ENCODE data around the gene NHLRC2. TPM values are rescaled to one million over a fixed set of nuclear protein-coding genes. Genes with fewer than 3 reads are reported as not detected.

Gene NHLRC2
- total RNA-seq, 2 donors from 2014 or later: 30.2 to 47.5 TPM

DNA sequence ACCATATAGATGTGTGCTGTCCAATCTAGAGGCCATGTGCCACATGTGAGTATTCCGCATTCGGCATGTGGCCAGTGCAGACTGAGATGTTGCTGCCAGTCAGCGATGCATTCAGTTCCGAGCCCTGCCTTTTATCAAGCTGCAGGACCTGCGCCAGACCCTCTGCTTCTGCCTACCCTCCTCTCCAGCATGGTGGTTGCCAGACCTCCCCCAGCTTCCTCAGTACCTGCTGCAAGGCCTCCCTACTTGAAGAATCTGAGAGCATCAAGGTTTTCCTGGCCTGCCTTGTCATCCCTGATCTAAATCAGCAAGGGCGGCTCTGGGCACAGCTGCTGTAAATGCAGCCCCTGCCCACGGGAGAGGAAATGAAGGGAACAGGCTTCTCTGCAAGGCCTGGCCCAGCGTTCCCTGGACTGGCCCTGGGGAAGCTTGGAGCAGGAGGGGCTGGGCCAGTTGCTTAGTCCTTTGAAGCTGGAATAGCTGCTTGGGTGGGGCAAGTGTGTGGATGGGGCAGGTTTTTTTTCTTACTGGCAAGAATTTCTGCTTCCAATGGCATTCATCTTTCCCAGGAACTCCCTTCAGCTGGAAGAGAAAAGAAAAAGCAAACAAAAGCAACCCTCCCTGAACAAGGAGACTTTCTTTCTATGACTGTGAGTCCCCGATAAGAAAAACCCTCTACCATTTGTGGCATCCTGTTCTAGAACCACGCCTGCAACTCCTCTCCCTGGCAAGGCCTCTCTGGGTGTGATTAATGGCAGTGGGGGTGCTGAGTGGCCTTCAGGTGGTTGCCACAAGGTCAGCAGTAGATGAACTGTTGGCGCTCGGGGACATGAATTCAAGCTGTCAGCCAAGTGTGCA, 93.0 kb downstream of the NHLRC2 start:
- ATAC-seq (no peak), DNase-seq (ENCODE audit: low spot score) (no peak)
- peaks cover 4 to 7% of the 10 kb centered on the region in 2 donors for H3K4me1 Mint-ChIP-seq (ENCODE audit: low read depth in 2 of 2)
- no peak overlapping the region for H3K27ac Mint-ChIP-seq
- peaks cover 0 to 4% of the 10 kb centered on the region in 2 donors for H3K27me3 Mint-ChIP-seq
- no peak overlapping the region for H3K4me3 Mint-ChIP-seq
- H3K9me3 Mint-ChIP-seq: no peaks in the 10 kb centered on the region
- H3K36me3 Mint-ChIP-seq: no peaks in the 10 kb centered on the region

DNA sequence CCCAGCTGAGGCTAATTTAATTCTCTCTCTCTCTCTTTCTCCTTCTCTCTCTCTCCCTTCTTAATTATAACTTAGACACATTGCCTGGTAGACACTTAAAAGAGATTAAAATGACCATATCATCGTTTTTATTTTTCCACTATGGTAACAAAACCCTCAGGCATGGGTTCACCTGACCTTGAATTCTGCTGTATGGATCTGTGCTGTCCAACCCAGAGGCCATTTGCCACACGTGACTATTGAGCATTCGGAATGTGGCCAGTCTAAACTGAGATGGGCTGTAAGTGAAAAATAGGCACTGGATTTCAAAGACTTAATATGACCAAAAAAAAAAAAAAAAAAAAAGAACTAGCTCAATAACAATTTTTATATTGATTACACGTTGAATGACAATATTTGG, 93.6 kb downstream of the NHLRC2 start:
- peaks cover 0 to 4% of the 10 kb centered on the region in 2 donors for H3K27me3 Mint-ChIP-seq
- peaks cover 4 to 7% of the 10 kb centered on the region in 2 donors for H3K4me1 Mint-ChIP-seq (ENCODE audit: low read depth in 2 of 2)
- no peak overlapping the region for H3K4me3 Mint-ChIP-seq
- H3K27ac Mint-ChIP-seq: no peak overlapping the region
- H3K9me3 Mint-ChIP-seq: no peaks in the 10 kb centered on the region
- no peak for DNase-seq (ENCODE audit: low spot score)
- no peak for ATAC-seq
- no peaks in the 10 kb centered on the region for H3K36me3 Mint-ChIP-seq

DNA sequence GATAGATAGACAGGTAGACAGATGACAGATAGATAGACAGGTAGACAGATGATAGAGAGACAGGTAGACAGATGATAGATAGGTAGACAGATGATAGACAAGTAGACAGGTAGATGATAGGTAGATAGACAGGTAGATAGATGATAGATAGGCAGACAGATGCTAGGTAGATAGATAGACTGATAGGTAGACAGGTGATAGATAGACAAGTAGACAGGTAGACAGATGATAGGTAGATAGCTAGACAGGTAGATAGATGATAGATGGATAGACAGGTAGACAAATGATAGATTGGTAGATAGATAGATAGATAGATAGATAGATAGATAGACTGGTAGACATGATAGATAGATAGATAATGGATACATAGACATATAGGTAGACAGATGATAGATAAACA, 95.8 kb downstream of the NHLRC2 start:
- peaks cover 0 to 4% of the 10 kb centered on the region in 2 donors for H3K27me3 Mint-ChIP-seq

DNA sequence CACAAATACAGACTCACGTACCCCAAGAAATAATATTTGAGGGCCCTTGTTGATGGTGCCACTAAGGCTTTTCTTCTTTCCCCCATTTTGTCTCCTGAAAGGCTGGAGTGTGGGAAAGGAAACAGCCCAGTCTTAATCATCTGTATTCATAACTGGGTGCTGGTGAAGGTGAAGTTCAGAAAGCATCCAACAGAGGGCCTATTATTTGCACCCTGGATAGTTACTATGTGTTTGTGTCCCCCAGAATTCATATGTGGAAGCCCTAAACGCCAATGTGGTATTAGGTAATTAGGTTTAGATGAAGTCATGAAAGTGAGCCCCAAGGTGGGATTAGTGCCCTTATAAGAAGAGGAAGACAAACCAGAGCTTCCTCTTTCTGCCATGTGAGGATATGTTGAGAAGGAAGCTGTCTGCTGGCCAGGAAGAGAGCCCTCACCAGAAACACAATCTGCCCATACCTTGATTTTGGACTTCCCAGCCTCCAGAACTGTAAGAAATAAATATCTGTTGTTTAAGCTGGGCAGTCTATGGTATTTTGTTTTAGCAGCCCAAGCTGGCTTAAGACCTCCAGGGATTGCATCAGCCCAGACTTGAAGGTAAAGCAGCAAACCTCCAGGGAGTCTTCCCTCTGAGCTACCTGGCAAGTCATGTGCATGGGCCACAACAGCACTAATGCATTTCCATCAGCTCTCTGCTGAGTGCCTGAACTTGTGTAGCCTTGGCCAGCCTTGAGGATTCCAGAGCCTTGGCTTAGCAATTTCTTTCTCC, 99.2 kb downstream of the NHLRC2 start:
- Mint-ChIP-seq H3K27me3 (peaks cover 0 to 4% of the 10 kb centered on the region in 2 donors), H3K9me3 (no peaks in the 10 kb centered on the region), H3K27ac (no peak overlapping the region), H3K4me3 (no peak overlapping the region), H3K4me1 (ENCODE audit: low read depth in 2 of 2) (peaks cover 1 to 3% of the 10 kb centered on the region in 2 donors), H3K36me3 (no peaks in the 10 kb centered on the region)
- DNase-seq (ENCODE audit: low spot score) (no peak), ATAC-seq (no peak)

More for the DNA sequence above, 95.8 kb downstream of the NHLRC2 start:
- DNase-seq (ENCODE audit: low spot score): no peak
- Mint-ChIP-seq H3K4me1 (ENCODE audit: low read depth in 2 of 2) (peaks cover 4 to 7% of the 10 kb centered on the region in 2 donors), H3K36me3 (no peaks in the 10 kb centered on the region), H3K27ac (no peak overlapping the region), H3K4me3 (no peak overlapping the region), H3K9me3 (no peaks in the 10 kb centered on the region)
- ATAC-seq: no peak

DNA sequence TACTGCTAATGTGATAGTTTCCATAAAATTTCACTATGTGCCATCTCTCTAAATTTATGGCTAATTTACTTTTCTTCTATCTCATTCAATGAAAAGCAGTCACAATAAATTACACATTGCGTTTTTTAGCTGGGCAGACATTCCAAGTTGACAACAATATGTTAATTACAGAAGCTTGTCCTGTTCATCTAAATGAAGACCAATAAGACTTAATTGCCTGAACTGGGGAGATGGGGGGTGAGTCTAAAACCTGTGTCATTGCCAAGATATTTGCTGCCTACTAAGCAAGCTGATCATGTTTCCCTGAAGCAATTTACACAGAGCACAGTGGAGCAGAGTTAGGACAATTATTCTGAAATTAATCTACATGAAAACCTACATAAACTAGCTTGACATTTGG, 99.9 kb downstream of the NHLRC2 start:
- Mint-ChIP-seq H3K9me3 (no peaks in the 10 kb centered on the region), H3K4me3 (no peak overlapping the region), H3K27ac (peak overlapping the region in 1 of 2 donors; percentile 7), H3K4me1 (ENCODE audit: low read depth in 2 of 2) (peaks cover 5 to 6% of the 10 kb centered on the region in 2 donors), H3K36me3 (no peaks in the 10 kb centered on the region), H3K27me3 (peaks cover 0 to 4% of the 10 kb centered on the region in 2 donors)
- DNase-seq (ENCODE audit: low spot score) (no peak), ATAC-seq (no peak)

DNA sequence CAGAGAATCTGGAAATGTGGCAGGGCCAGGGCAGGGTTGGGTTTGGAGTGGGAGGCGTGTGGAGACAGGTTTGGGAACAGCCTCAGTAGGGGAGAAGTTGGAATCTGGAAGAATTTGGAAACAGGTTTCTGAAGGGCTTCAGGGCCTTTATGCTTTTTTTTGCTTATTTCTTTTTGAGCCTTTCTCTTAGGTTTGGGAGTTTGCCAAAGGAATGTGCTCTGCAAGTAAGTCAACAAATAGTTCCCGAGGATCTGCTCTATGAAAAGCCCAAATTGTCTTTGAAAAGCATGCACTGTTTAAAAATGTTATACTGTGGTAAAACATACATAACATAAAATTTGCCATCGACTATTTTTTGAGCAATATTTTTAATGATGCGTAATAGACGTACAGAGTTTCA, 102.6 kb downstream of the NHLRC2 start:
- DNase-seq (ENCODE audit: low spot score) (no peak), ATAC-seq (no peak)
- H3K4me1 Mint-ChIP-seq (ENCODE audit: low read depth in 2 of 2): peaks cover 23 to 25% of the 10 kb centered on the region in 2 donors
- H3K9me3 Mint-ChIP-seq: no peaks in the 10 kb centered on the region
- H3K27ac Mint-ChIP-seq: no peak overlapping the region
- no peaks in the 10 kb centered on the region for H3K36me3 Mint-ChIP-seq
- H3K27me3 Mint-ChIP-seq: no peaks in the 10 kb centered on the region
- H3K4me3 Mint-ChIP-seq: no peak overlapping the region

DNA sequence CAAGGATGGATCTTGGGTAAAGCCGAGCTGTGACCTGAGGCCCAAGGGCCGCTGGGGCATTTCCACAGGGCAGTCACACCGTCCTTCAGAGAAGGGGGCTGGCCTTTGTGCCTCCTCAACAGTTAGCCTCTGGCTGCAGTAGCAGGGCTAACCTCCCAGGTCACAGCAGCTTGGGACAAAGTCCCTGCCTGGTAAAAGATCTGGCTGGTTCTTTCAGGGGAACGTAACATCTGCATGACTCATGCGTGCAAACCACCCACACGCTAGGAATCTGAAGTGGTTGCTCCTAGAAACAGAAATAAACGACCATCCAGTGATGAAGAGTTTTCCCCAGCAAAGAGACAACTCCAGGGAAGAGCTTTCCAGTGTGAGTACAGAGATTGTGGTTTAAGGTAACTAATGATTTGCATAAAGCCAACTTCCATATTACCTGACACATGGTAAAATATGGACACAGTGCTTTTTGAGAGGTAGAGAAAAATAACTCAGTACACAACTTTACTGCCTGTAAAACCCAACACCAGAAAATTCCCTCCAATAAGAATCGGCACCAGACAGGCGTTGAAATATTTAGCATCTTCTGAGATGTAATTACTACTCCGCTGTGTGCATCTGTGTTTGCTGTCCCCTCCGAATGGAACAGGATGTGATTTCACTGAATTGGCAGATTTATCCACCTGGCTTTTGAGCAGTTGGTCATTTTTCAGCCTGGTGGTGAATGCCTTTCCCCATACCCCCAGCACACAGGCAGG, 104.3 kb downstream of the NHLRC2 start:
- DNase-seq (ENCODE audit: low spot score): no peak
- Mint-ChIP-seq H3K36me3 (no peaks in the 10 kb centered on the region), H3K9me3 (no peaks in the 10 kb centered on the region), H3K27me3 (peaks cover 0 to 3% of the 10 kb centered on the region in 2 donors), H3K4me3 (no peak overlapping the region), H3K4me1 (ENCODE audit: low read depth in 2 of 2) (peaks cover 25 to 28% of the 10 kb centered on the region in 2 donors), H3K27ac (no peak overlapping the region)
- no peak for ATAC-seq

DNA sequence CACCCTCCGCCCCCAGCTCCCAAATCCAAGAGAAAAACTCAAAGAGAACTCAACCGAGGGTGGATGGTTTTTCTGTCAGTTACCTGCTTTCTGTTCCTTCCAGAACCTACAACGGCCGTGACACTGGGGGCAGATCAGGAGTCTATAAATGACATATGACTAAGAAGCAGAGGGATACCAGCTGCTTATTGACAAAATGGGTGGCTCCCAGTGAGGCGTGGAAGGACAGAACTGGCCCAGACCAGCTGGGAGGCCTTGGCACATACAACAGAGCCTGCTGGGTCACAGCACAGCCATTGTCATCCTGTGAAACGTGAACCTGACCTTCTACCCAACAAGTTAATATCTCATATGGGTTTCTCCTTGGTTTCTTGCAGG, 104.9 kb downstream of the NHLRC2 start:
- Mint-ChIP-seq H3K36me3 (no peaks in the 10 kb centered on the region), H3K27ac (no peak overlapping the region), H3K27me3 (peaks cover 0 to 3% of the 10 kb centered on the region in 2 donors), H3K4me1 (ENCODE audit: low read depth in 2 of 2) (peaks cover 25 to 28% of the 10 kb centered on the region in 2 donors), H3K9me3 (no peaks in the 10 kb centered on the region), H3K4me3 (no peak overlapping the region)
- ATAC-seq (no peak), DNase-seq (ENCODE audit: low spot score) (no peak)

DNA sequence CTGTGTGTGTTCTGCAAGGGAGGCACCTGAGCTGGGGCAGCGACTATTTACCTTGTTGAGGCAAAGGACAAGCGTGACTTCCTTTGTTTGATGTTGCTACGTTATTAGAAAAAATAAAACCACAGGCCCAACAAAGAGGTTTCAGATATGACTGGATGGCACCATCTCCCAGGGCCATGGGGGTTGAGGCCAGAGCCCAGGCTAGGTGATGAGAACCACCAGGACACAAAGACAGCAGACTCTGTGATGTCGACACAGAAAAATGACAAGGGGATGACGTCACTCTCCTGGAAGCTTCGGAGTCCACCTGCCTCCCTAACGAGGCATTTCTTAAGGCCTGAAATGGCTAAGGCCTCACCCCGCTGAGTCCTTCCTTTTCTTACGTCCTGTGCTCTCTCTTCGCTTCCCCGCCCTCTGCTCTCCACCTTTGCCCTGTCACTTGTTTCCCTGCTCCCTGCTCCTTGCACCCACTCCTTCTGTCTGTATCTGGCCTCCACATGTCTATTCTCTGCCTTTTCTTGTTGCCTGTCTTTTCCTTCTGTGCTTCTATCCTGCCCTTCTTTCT, 106.2 kb downstream of the NHLRC2 start:
- peaks cover 0 to 3% of the 10 kb centered on the region in 2 donors for H3K27me3 Mint-ChIP-seq
- no peaks in the 10 kb centered on the region for H3K9me3 Mint-ChIP-seq
- H3K36me3 Mint-ChIP-seq: no peaks in the 10 kb centered on the region
- peak overlapping the region; percentile 77 for H3K4me3 Mint-ChIP-seq
- ATAC-seq (peak; percentile 73 to 80), DNase-seq (ENCODE audit: low spot score) (no peak)
- peak overlapping the region; percentile 0 to 74 for H3K27ac Mint-ChIP-seq
- H3K4me1 Mint-ChIP-seq (ENCODE audit: low read depth in 2 of 2): peaks cover 25 to 28% of the 10 kb centered on the region in 2 donors

DNA sequence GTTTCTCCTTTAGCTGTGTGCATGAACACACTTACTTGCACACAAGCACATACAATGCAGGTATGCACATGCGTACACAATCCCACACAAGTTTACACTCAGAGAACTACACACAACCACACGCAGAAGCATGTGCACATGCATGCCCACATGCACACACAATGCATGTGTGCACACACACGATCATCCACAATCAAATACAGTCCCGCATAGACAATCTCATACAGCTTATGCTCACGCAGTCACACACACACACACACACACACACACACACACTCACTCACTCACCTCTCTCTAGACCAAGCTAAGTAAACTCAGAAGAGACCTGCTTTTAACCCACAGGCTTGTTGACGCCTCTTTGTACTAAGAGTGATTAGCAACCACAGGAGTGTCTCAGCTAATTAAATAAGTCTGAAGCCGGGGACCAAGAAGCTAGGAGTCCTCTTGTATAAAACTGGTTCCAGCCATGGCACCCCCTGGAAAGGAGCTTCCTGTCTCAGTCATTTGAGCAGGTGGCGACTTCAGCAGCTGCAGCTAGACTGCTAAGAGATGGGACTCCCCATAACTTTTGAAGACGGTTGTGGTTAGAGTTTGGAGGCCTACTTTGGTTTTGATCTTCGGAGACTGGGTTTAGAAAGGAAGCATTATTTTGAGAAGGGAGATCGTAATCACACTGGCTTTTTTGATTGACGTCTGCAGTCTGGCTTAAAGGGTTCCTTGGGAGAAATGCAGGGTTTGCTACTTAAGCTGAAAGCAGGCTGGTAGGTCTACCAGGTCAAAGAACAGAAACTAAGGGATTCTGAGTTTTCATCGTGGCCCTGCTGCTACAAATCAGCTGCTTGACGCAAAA, 106.9 kb downstream of the NHLRC2 start:
- Mint-ChIP-seq H3K36me3 (no peaks in the 10 kb centered on the region), H3K27ac (peak overlapping the region; percentile 23 to 74), H3K4me1 (ENCODE audit: low read depth in 2 of 2) (peaks cover 25 to 28% of the 10 kb centered on the region in 2 donors), H3K27me3 (peaks cover 0 to 3% of the 10 kb centered on the region in 2 donors), H3K4me3 (peak overlapping the region; percentile 77), H3K9me3 (no peaks in the 10 kb centered on the region)
- ATAC-seq (peak; percentile 76 to 82), DNase-seq (ENCODE audit: low spot score) (peak; percentile 71)

DNA sequence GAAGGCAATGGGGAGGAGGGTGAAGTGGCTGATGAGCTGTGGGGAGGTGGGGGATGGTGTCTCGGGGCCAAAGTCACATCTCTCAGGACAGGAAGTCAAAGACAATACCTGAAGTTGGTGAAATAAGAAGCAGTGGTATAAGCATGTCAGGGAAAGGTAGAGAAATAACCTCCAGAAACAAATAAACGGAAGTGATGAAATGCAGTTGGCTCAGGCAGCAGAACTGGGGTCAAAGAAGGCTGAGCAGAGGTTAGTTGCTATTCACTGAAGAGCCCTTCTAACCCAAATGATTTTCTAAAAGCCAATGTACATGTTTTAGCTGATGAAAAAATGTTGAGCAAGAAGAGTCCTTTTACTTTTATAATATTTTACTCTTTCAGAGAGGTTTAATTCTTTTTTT, 110.6 kb downstream of the NHLRC2 start:
- Mint-ChIP-seq H3K4me1 (ENCODE audit: low read depth in 2 of 2) (peaks cover 21 to 22% of the 10 kb centered on the region in 2 donors), H3K9me3 (no peaks in the 10 kb centered on the region), H3K27me3 (peaks cover 0 to 3% of the 10 kb centered on the region in 2 donors), H3K4me3 (no peak overlapping the region), H3K36me3 (no peaks in the 10 kb centered on the region), H3K27ac (no peak overlapping the region)
- ATAC-seq (no peak), DNase-seq (ENCODE audit: low spot score) (no peak)

DNA sequence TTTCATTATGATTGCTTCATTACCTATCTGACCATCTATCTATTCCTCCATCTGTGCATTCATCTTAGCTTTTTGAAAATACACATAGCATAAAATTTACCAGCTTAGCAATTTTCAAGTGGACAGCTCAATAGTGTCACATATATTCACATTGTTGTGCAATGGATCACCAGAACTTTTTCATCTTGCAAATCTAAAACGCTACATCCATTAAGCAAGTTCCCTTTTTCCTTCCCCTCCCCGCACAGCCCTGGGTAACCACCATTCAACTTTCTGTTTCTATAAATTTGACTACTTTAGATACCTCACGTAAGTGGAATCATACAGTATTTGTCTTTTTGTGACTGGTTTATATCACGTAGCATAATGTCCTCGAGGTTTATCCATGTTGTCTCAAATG, 111.2 kb downstream of the NHLRC2 start:
- Mint-ChIP-seq H3K27ac (no peak overlapping the region), H3K27me3 (peaks cover 0 to 3% of the 10 kb centered on the region in 2 donors), H3K4me3 (no peak overlapping the region), H3K36me3 (no peaks in the 10 kb centered on the region), H3K9me3 (no peaks in the 10 kb centered on the region), H3K4me1 (ENCODE audit: low read depth in 2 of 2) (peaks cover 15 to 19% of the 10 kb centered on the region in 2 donors)
- DNase-seq (ENCODE audit: low spot score) (no peak), ATAC-seq (no peak)
